ENCODE measurements around the gene CBLB. TPM values are rescaled to one million over a fixed set of nuclear protein-coding genes. Genes with fewer than 3 reads are reported as not detected.

The CBLB gene
- total RNA-seq, 1 experiment from 2014 or later = 34.3 TPM

DNA sequence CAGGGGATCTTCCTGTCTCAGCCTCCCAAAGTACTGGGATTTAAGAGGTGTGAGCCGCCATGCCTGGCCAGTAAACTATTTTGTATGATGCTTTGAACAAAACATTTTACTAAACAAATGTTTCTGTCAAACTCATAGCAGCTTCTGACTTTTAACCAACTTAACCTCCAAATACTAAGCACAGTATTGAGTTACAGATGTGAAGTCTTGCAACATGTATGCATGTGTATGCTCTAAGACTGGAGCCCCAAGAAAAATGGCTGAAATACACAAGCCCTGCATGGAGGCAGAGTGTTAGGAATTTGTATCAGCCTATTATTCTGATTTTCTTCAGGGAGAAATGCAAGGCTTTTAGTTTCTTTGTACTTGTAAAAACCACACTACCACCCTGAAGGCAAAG, 137.1 kb downstream of the CBLB start:
- no peak for TF ChIP-seq CTCF (IDR thresholded peaks at IDR 0.05; ENCODE audit: insufficient read depth in 1 of 2, low read depth in 1 of 2, low read length in 1 of 2, severe bottlenecking in 1 of 2, unreplicated experiment in 1 of 2)
- Mint-ChIP-seq H3K4me3 (ENCODE audit: unreplicated experiment) (no peak overlapping the region), H3K36me3 (ENCODE audit: insufficient read depth, unreplicated experiment) (peaks cover 15% of the 10 kb centered on the region), H3K4me1 (ENCODE audit: low read depth, unreplicated experiment) (no peaks in the 10 kb centered on the region), H3K27me3 (ENCODE audit: insufficient read depth, unreplicated experiment) (no peaks in the 10 kb centered on the region), H3K27ac (ENCODE audit: unreplicated experiment) (no peak overlapping the region), H3K9me3 (ENCODE audit: unreplicated experiment) (peaks cover 15% of the 10 kb centered on the region)
- DNase-seq = no peak
- H3K9me3 ChIP-seq = no peaks in the 10 kb centered on the region
- no peaks in the 10 kb centered on the region for H3K36me3 ChIP-seq (ENCODE audit: control insufficient read depth, insufficient read depth, low read length)
- H3K4me3 ChIP-seq (ENCODE audit: low read depth, low read length) = no peak overlapping the region
- intact Hi-C loops (cut with micrococcal nuclease; ENCODE audit: unreplicated experiment) = no loop called here
- H3K27me3 ChIP-seq (replicated peaks; ENCODE audit: control insufficient read depth, insufficient read depth, low read length) = no peaks in the 10 kb centered on the region
- BruUV-seq (replicated peaks) = no TSS peak
- ChIA-PET POLR2A (no interaction called here), CTCF (no interaction called here)
- H3K4me1 ChIP-seq = no peaks in the 10 kb centered on the region

GRCh38 chr3:105730801-105731354, 137.9 kb downstream of the CBLB start:
- Histone ChIP-seq H3K27me3 (replicated peaks; ENCODE audit: control insufficient read depth, insufficient read depth, low read length) (no peaks in the 10 kb centered on the region), H3K9me3 (no peaks in the 10 kb centered on the region), H3K4me3 (ENCODE audit: low read depth, low read length) (no peak overlapping the region), H3K36me3 (ENCODE audit: control insufficient read depth, insufficient read depth, low read length) (no peaks in the 10 kb centered on the region; the same call in 1 of the 2 replicates), H3K4me1 (no peaks in the 10 kb centered on the region)
- no TSS peak for BruUV-seq (replicated peaks)
- TF ChIP-seq CTCF (IDR thresholded peaks at IDR 0.05; ENCODE audit: insufficient read depth in 1 of 2, low read depth in 1 of 2, low read length in 1 of 2, severe bottlenecking in 1 of 2, unreplicated experiment in 1 of 2) = no peak
- peaks cover 15% of the 10 kb centered on the region for H3K9me3 Mint-ChIP-seq (ENCODE audit: unreplicated experiment)
- H3K4me1 Mint-ChIP-seq (ENCODE audit: low read depth, unreplicated experiment) = no peaks in the 10 kb centered on the region
- H3K4me3 Mint-ChIP-seq (ENCODE audit: unreplicated experiment) = no peak overlapping the region
- CTCF ChIA-PET = no interaction called here
- peaks cover 15% of the 10 kb centered on the region for H3K36me3 Mint-ChIP-seq (ENCODE audit: insufficient read depth, unreplicated experiment)
- POLR2A ChIA-PET = no interaction called here
- no peaks in the 10 kb centered on the region for H3K27me3 Mint-ChIP-seq (ENCODE audit: insufficient read depth, unreplicated experiment)
- DNase-seq = no peak
- intact Hi-C loops (cut with micrococcal nuclease; ENCODE audit: unreplicated experiment) = no loop called here
- H3K27ac Mint-ChIP-seq (ENCODE audit: unreplicated experiment) = no peak overlapping the region

GRCh38 chr3:105729667-105730066, 139.1 kb downstream of the CBLB start:
- Mint-ChIP-seq H3K27ac (ENCODE audit: unreplicated experiment) (no peak overlapping the region), H3K9me3 (ENCODE audit: unreplicated experiment) (peaks cover 15% of the 10 kb centered on the region), H3K4me3 (ENCODE audit: unreplicated experiment) (no peak overlapping the region), H3K36me3 (ENCODE audit: insufficient read depth, unreplicated experiment) (peaks cover 15% of the 10 kb centered on the region), H3K27me3 (ENCODE audit: insufficient read depth, unreplicated experiment) (no peaks in the 10 kb centered on the region), H3K4me1 (ENCODE audit: low read depth, unreplicated experiment) (no peaks in the 10 kb centered on the region)
- Histone ChIP-seq H3K4me1 (no peaks in the 10 kb centered on the region), H3K9me3 (no peaks in the 10 kb centered on the region), H3K36me3 (ENCODE audit: control insufficient read depth, insufficient read depth, low read length) (no peaks in the 10 kb centered on the region; the same call in 1 of the 2 replicates), H3K4me3 (ENCODE audit: low read depth, low read length) (no peak overlapping the region), H3K27me3 (replicated peaks; ENCODE audit: control insufficient read depth, insufficient read depth, low read length) (no peaks in the 10 kb centered on the region)
- intact Hi-C loops (cut with micrococcal nuclease; ENCODE audit: unreplicated experiment) = no loop called here
- POLR2A ChIA-PET = no interaction called here
- TF ChIP-seq CTCF (IDR thresholded peaks at IDR 0.05; ENCODE audit: insufficient read depth in 1 of 2, low read depth in 1 of 2, low read length in 1 of 2, severe bottlenecking in 1 of 2, unreplicated experiment in 1 of 2) = no peak
- no TSS peak for BruUV-seq (replicated peaks)
- CTCF ChIA-PET = no interaction called here
- no peak for DNase-seq

Data from Caco-2 (cell line).